Osteoblast (primary cell): ENCODE measurements around the gene FRMD6. TPM values are rescaled to one million over a fixed set of nuclear protein-coding genes. Genes with fewer than 3 reads are reported as not detected.

Experiments used
- DNase-seq: peaks from one replicate; pipeline ENCODE4 v3.0.0; 2011; ENCODE audit warnings: low spot score, mixed read lengths; ENCODE audit not compliant: insufficient read length; ENCODE audit errors: missing footprints
- H2AFZ ChIP-seq: 2 replicates; pipeline ENCODE4 v1.6.0; 2011; ENCODE audit warnings: mild to moderate bottlenecking, low read length
- H3K27ac ChIP-seq: 2 replicates; pipeline ENCODE4 v1.5.1; 2011; ENCODE audit warnings: mild to moderate bottlenecking, low read depth, low read length, moderate library complexity
- H3K27me3 ChIP-seq: 2 replicates; pipeline ENCODE4 v1.6.0; 2012; ENCODE audit warnings: mild to moderate bottlenecking, control low read depth, inconsistent platforms, low read length, moderate library complexity; ENCODE audit not compliant: insufficient read depth
- H3K36me3 ChIP-seq: 2 replicates; pipeline ENCODE4 v1.5.1; 2011; ENCODE audit warnings: mild to moderate bottlenecking, low read length, control low read depth, moderate library complexity; ENCODE audit not compliant: insufficient read depth
- H3K4me1 ChIP-seq: 2 replicates; pipeline ENCODE4 v1.5.1; 2011; ENCODE audit warnings: mild to moderate bottlenecking, low read length, control low read depth, moderate library complexity; ENCODE audit not compliant: insufficient read depth
- H3K4me2 ChIP-seq: 2 replicates; pipeline ENCODE4 v1.6.0; 2011; ENCODE audit warnings: mild to moderate bottlenecking, low read length; ENCODE audit not compliant: insufficient read depth
- H3K4me3 ChIP-seq: fragments of 200-600 bp; sonication (generic); 3 replicates; pipeline ENCODE4 v1.5.1; 2012; ENCODE audit warnings: mild to moderate bottlenecking, low read length, inconsistent platforms; ENCODE audit not compliant: insufficient read depth
- H3K79me2 ChIP-seq: 2 replicates; pipeline ENCODE4 v1.6.0; 2012; ENCODE audit warnings: mild to moderate bottlenecking, low read length, control low read depth, inconsistent platforms; ENCODE audit not compliant: insufficient read depth
- H3K9me3 ChIP-seq: 2 replicates; pipeline ENCODE4 v1.5.1; 2011; ENCODE audit warnings: low read depth, low read length, control low read depth
- H4K20me1 ChIP-seq: 2 replicates; pipeline ENCODE4 v1.6.0; 2012; ENCODE audit warnings: mild to moderate bottlenecking, low read length, control low read depth; ENCODE audit not compliant: insufficient read depth
- CTCF ChIP-seq: IDR thresholded peaks from 2 replicates; pipeline ENCODE4 v1.5.1; 2011; ENCODE audit warnings: mild to moderate bottlenecking, low read depth, low read length, moderate library complexity; ENCODE audit errors: extremely low read depth
- small RNA-seq: library from RNA; depleted of rRNA; stranded (forward); fragments of <200 nt; gene quantifications from one replicate; pipeline ENCODE3, GENCODE V24; 2012
- total RNA-seq: library from RNA; depleted of rRNA; stranded (reverse); fragments of >200 nt; gene quantifications from 2 replicates; pipeline ENCODE4 v1.2.3, GENCODE V29; 2012

Gene FRMD6
- total RNA-seq, 1 donor, result 584 TPM

- Histone ChIP-seq H3K4me1 (no peaks in the 10 kb centered on the region), H3K36me3 (no peaks in the 10 kb centered on the region), H3K4me2 (no peak overlapping the region), H3K9me3 (no peaks in the 10 kb centered on the region), H3K27ac (no peak overlapping the region), H3K4me3 (no peak overlapping the region), H3K79me2 (no peaks in the 10 kb centered on the region), H4K20me1 (no peaks in the 10 kb centered on the region), H3K27me3 (no peaks in the 10 kb centered on the region), H2AFZ (no peak overlapping the region)
- TF ChIP-seq CTCF, result no peak
- no peak for DNase-seq
Measured at GRCh38 chr14:51774209-51774608, 122.5 kb downstream of the FRMD6 start.

GRCh38 chr14:51776102-51776894 is 124.6 kb downstream of the FRMD6 start:
- no peak overlapping the region for H3K4me3 ChIP-seq
- H3K4me2 ChIP-seq, result peak overlapping the region; percentile 54
- H2AFZ ChIP-seq, result no peak overlapping the region
- no peaks in the 10 kb centered on the region for H3K79me2 ChIP-seq
- H3K27me3 ChIP-seq, result no peaks in the 10 kb centered on the region
- TF ChIP-seq CTCF, result peak; percentile 80
- no peak overlapping the region for H3K27ac ChIP-seq
- H3K4me1 ChIP-seq, result peaks cover 7% of the 10 kb centered on the region
- H3K9me3 ChIP-seq, result no peaks in the 10 kb centered on the region
- H3K36me3 ChIP-seq, result no peaks in the 10 kb centered on the region
- H4K20me1 ChIP-seq, result no peaks in the 10 kb centered on the region
- DNase-seq, result peak; percentile 96

- peaks cover 11% of the 10 kb centered on the region for H3K4me1 ChIP-seq
- no peaks in the 10 kb centered on the region for H3K9me3 ChIP-seq
- peak; percentile 90 for DNase-seq
- no peaks in the 10 kb centered on the region for H3K27me3 ChIP-seq
- peak overlapping the region; percentile 47 for H2AFZ ChIP-seq
- peak overlapping the region; percentile 64 for H3K4me2 ChIP-seq
- no peaks in the 10 kb centered on the region for H4K20me1 ChIP-seq
- no peak overlapping the region for H3K27ac ChIP-seq
- peak overlapping the region; percentile 2 for H3K4me3 ChIP-seq
- H3K36me3 ChIP-seq, result no peaks in the 10 kb centered on the region
- TF ChIP-seq CTCF, result peak; percentile 78
- H3K79me2 ChIP-seq, result no peaks in the 10 kb centered on the region
Measured at GRCh38 chr14:51780006-51780692, 128.4 kb downstream of the FRMD6 start.

Small RNA genes lying within 50 kb of the gene (small RNA-seq; reads per million reads assigned to genes)
- gene OR7E159P, result not detected
- gene RNA5SP385, result not detected
- gene RNU6-301P, result not detected

Other genes starting within 250 kb of the FRMD6 start
- gene GNG2, start 208.7 kb downstream of the FRMD6 start, total RNA-seq, result 7.4 and 9.8 TPM in 2 replicates